WTC11 (cell line): ENCODE data around the gene RETREG3. TPM values are rescaled to one million over a fixed set of nuclear protein-coding genes. Genes with fewer than 3 reads are reported as not detected.

Source experiments
- ATAC-seq: fragments of 200-7000 bp; cut with Tn5 transposase; 2 replicates; pipeline ENCODE4 v1.10.0; 2021; ENCODE audit warnings: mild to moderate bottlenecking, moderate library complexity
- CTCF ChIA-PET: fragments of 300-600 bp; sonication (Branson Sonifier 250); formaldehyde crosslinking; loops from one replicate; lab custom pipeline; 2021; ENCODE audit warnings: antibody characterized with exemption; lab: Charles Lee
- POLR2A ChIA-PET: fragments of 350-600 bp; sonication (Branson Sonifier 250); formaldehyde crosslinking; loops from one replicate; lab custom pipeline; 2021; ENCODE audit warnings: antibody characterized with exemption; lab: Charles Lee
- DNase-seq: peaks from one replicate; pipeline ENCODE4 v3.0.0; 2021; ENCODE audit warnings: low spot score
- H3K27ac Mint-ChIP-seq: 2 replicates; pipeline ENCODE4 v1.8.0; 2021; ENCODE audit warnings: mixed read lengths
- H3K27me3 Mint-ChIP-seq: 2 replicates; pipeline ENCODE4 v1.8.0; 2021; ENCODE audit warnings: low read depth, mild to moderate bottlenecking, moderate library complexity, mixed read lengths
- H3K36me3 Mint-ChIP-seq: 2 replicates; pipeline ENCODE4 v1.8.0; 2021; ENCODE audit warnings: mixed read lengths
- H3K4me1 Mint-ChIP-seq: 2 replicates; pipeline ENCODE4 v1.8.0; 2022; ENCODE audit warnings: mixed read lengths
- H3K4me3 Mint-ChIP-seq: 2 replicates; pipeline ENCODE4 v1.8.0; 2021; ENCODE audit warnings: mild to moderate bottlenecking, moderate library complexity, mixed read lengths
- H3K9me3 Mint-ChIP-seq: 2 replicates; pipeline ENCODE4 v1.8.0; 2021; ENCODE audit warnings: mixed read lengths
- CREB1 ChIP-seq: sonication (generic); formaldehyde crosslinking; IDR thresholded peaks from 2 replicates; pipeline ENCODE4 v1.8.0; 2023; ENCODE audit warnings: mild to moderate bottlenecking, missing genetic modification reagents
- EMX1 ChIP-seq: fragments of 250-450 bp; sonication (Bioruptor Pico); IDR thresholded peaks from 2 replicates; pipeline ENCODE4 v1.8.0; 2021; ENCODE audit warnings: mild to moderate bottlenecking
- ETV6 ChIP-seq: sonication (generic); formaldehyde crosslinking; IDR thresholded peaks from 2 replicates; pipeline ENCODE4 v1.8.1; 2022; ENCODE audit warnings: mild to moderate bottlenecking, missing genetic modification reagents
- HMGA2 ChIP-seq: fragments of 250-450 bp; sonication (Bioruptor Pico); IDR thresholded peaks from 2 replicates; pipeline ENCODE4 v1.4.0; 2021; ENCODE audit warnings: mild to moderate bottlenecking, moderate library complexity
- JUN ChIP-seq: sonication (generic); formaldehyde crosslinking; IDR thresholded peaks from 2 replicates; pipeline ENCODE4 v1.8.0; 2023; ENCODE audit warnings: mild to moderate bottlenecking, missing genetic modification reagents
- TEAD1 ChIP-seq: sonication (generic); formaldehyde crosslinking; IDR thresholded peaks from 2 replicates; pipeline ENCODE4 v1.8.0; 2022; ENCODE audit warnings: mild to moderate bottlenecking, missing genetic modification reagents
- TEAD4 ChIP-seq: sonication (generic); formaldehyde crosslinking; IDR thresholded peaks from 2 replicates; pipeline ENCODE4 v1.8.0; 2022; ENCODE audit warnings: mild to moderate bottlenecking, missing genetic modification reagents
- ZNF396 ChIP-seq: fragments of 250-450 bp; sonication (Bioruptor Pico); IDR thresholded peaks from 2 replicates; pipeline ENCODE4 v1.8.0; 2021; ENCODE audit warnings: mild to moderate bottlenecking, moderate library complexity, borderline replicate concordance
- ZNF416 ChIP-seq: fragments of 250-450 bp; sonication (Bioruptor Pico); IDR thresholded peaks from 2 replicates; pipeline ENCODE4 v1.9.0; 2021; ENCODE audit warnings: mild to moderate bottlenecking, inconsistent platforms
- ZNF671 ChIP-seq: fragments of 250-450 bp; sonication (Bioruptor Pico); IDR thresholded peaks from 2 replicates; pipeline ENCODE4 v1.8.0; 2021; ENCODE audit warnings: mild to moderate bottlenecking
- total RNA-seq: library from RNA; stranded (reverse); gene quantifications from 3 replicates; pipeline ENCODE4 v1.2.3, GENCODE V29; 2021
- TF ChIP-seq, protein P1 (sequence below): sonication (generic); formaldehyde crosslinking; IDR thresholded peaks from 2 replicates; pipeline ENCODE4 v1.8.0; 2023; ENCODE audit warnings: mild to moderate bottlenecking, missing genetic modification reagents
- TF ChIP-seq, protein P2 (sequence below): fragments of 250-450 bp; sonication (Bioruptor Pico); conservative IDR thresholded peaks from 2 replicates; pipeline ENCODE4 v1.9.0; 2021; ENCODE audit warnings: mild to moderate bottlenecking
- TF ChIP-seq, protein P3 (sequence below): fragments of 250-450 bp; sonication (Bioruptor Pico); IDR thresholded peaks from 2 replicates; pipeline ENCODE4 v1.9.0; 2021; ENCODE audit warnings: mild to moderate bottlenecking
- TF ChIP-seq, protein P4 (sequence below): sonication (generic); formaldehyde crosslinking; IDR thresholded peaks from 2 replicates; pipeline ENCODE4 v1.8.0; 2022; ENCODE audit warnings: mild to moderate bottlenecking, missing genetic modification reagents
- TF ChIP-seq, protein P5 (sequence below): sonication (generic); formaldehyde crosslinking; IDR thresholded peaks from 2 replicates; pipeline ENCODE4 v1.8.0; 2022; ENCODE audit warnings: mild to moderate bottlenecking, missing genetic modification reagents
- TF ChIP-seq, protein P6 (sequence below): sonication (generic); formaldehyde crosslinking; IDR thresholded peaks from 2 replicates; pipeline ENCODE4 v1.8.1; 2022; ENCODE audit warnings: mild to moderate bottlenecking, missing genetic modification reagents, moderate library complexity, borderline replicate concordance
- TF ChIP-seq, protein P7 (sequence below): fragments of 200-600 bp; IDR thresholded peaks from 2 replicates; pipeline ENCODE4 v1.8.0; 2022; ENCODE audit warnings: antibody characterized with exemption
- TF ChIP-seq, protein P8 (sequence below): sonication (generic); formaldehyde crosslinking; conservative IDR thresholded peaks from 2 replicates; pipeline ENCODE4 v1.8.1; 2023; ENCODE audit warnings: mild to moderate bottlenecking, low read depth, missing genetic modification reagents, moderate library complexity

RETREG3 gene
- total RNA-seq, 1 experiment from 2014 or later = 40.4 TPM

DNA sequence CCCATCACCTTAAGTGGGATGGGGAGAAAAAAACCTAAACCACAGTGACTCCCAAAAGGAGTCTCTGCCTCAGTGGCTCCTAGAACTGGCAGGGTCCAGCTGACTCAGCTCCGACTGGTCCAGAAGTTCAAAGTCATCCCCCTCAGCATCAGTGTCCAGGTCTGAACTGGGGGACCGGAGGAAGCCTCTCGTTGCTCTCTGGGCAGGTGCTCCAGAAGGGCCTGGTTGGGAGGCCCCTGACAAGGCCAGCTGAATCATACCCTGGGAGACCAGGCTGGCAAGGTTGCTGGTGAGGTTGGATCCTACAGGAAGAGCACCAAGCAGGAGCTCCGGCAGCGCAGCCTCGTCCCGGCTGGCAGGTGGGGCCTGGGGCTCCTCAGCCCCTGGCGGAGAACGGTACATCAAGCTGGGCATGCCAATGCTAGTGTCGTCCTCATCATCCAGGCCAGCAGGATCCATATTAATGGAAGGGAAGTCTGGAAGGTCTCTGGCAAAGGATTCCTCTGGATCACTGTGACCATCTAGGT is 27.4 kb downstream of the RETREG3 start (continued):
- TF ChIP-seq HMGA2 (CRISPR knock-in tag) = no peak
- TF ChIP-seq, protein P1, sequence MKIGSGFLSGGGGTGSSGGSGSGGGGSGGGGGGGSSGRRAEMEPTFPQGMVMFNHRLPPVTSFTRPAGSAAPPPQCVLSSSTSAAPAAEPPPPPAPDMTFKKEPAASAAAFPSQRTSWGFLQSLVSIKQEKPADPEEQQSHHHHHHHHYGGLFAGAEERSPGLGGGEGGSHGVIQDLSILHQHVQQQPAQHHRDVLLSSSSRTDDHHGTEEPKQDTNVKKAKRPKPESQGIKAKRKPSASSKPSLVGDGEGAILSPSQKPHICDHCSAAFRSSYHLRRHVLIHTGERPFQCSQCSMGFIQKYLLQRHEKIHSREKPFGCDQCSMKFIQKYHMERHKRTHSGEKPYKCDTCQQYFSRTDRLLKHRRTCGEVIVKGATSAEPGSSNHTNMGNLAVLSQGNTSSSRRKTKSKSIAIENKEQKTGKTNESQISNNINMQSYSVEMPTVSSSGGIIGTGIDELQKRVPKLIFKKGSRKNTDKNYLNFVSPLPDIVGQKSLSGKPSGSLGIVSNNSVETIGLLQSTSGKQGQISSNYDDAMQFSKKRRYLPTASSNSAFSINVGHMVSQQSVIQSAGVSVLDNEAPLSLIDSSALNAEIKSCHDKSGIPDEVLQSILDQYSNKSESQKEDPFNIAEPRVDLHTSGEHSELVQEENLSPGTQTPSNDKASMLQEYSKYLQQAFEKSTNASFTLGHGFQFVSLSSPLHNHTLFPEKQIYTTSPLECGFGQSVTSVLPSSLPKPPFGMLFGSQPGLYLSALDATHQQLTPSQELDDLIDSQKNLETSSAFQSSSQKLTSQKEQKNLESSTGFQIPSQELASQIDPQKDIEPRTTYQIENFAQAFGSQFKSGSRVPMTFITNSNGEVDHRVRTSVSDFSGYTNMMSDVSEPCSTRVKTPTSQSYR (CRISPR knock-in tag) = no peak
- TF ChIP-seq, protein P2, sequence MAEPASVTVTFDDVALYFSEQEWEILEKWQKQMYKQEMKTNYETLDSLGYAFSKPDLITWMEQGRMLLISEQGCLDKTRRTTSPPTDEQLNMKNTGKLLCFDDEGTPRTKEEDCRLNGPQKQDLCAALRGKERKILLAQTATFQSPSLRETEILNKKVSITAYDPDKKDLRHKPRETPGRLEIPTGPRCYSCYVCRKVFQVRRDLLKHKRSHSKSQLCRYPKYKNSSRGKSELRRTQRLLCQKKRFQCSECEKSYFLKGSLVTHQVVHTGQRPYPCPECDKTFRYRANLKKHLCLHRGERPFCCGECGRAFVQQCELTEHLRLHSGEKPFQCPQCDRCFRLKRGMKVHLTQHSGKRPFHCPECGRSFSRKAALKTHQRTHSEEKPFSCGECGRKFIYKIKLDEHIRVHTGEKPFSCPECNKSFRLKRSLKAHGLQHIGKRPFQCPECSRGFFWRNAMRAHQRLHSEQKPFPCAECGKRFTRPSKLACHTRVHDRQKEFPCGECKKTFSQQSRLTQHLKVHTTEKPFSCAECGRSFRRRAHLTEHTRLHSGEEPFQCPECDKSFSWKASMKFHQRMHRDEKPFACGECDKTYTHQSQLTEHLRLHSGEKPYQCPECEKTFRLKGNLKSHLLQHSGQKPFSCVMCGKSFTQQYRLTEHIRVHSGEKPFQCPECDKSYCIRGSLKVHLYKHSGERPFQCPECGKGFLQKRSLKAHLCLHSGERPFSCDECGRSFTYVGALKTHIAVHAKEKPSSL (CRISPR knock-in tag) = no peak

DNA sequence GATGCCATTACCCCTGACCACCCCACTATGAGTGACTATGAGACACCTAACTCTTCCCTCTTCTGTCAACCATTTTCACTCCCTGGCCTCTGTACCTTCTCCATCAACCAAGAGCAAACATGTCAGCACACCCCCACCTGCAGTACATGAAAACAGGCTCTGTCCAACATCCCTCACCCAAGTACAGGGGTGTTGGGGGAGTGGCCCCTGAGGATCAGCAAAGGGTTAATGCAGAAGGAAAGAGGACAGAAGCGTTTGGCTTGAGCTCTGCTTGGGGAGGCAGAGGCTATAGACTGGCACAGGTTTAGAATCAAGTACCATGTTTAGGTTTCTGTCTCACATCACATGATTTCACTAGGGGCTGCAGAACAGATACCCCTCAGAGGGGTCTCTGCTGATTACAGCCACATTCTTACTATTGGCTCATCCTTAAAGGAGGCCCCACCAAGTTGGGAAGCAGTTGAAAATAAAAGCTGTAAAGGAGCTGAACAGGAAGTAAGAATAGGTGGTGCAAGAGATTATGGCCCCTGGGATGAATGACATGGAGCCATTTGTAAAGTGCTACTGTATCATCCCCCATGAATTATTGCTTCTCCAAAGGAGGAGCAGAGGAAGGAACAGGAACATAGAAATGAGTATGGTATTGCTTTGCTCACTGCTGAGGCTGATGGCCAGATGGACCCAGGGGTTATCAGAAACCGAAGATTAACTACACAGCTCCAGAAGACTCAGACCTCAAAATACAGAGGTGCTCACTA is 29.2 kb downstream of the RETREG3 start:
- ChIA-PET CTCF (interaction anchor here (1.0 to 3.3 kb wide), 4 partner anchors 10 to 183 kb away, joined by 3 to 55 read pairs (median 5); partner anchors contain the start of genes RETREG3 and TUBG1), POLR2A (no interaction called here)
- H3K4me3 Mint-ChIP-seq = no peak overlapping the region
- TF ChIP-seq, protein P3, sequence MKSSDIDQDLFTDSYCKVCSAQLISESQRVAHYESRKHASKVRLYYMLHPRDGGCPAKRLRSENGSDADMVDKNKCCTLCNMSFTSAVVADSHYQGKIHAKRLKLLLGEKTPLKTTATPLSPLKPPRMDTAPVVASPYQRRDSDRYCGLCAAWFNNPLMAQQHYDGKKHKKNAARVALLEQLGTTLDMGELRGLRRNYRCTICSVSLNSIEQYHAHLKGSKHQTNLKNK (CRISPR knock-in tag) = no peak
- TF ChIP-seq JUN (CRISPR knock-in tag) (no peak), EMX1 (CRISPR knock-in tag) (no peak), ETV6 (CRISPR knock-in tag) (no peak), ZNF671 (no peak), ZNF396 (CRISPR knock-in tag) (no peak), HMGA2 (CRISPR knock-in tag) (no peak), TEAD4 (CRISPR knock-in tag) (no peak), TEAD1 (CRISPR knock-in tag) (no peak), ZNF416 (CRISPR knock-in tag) (no peak), CREB1 (CRISPR knock-in tag) (no peak)
- TF ChIP-seq, protein P4, sequence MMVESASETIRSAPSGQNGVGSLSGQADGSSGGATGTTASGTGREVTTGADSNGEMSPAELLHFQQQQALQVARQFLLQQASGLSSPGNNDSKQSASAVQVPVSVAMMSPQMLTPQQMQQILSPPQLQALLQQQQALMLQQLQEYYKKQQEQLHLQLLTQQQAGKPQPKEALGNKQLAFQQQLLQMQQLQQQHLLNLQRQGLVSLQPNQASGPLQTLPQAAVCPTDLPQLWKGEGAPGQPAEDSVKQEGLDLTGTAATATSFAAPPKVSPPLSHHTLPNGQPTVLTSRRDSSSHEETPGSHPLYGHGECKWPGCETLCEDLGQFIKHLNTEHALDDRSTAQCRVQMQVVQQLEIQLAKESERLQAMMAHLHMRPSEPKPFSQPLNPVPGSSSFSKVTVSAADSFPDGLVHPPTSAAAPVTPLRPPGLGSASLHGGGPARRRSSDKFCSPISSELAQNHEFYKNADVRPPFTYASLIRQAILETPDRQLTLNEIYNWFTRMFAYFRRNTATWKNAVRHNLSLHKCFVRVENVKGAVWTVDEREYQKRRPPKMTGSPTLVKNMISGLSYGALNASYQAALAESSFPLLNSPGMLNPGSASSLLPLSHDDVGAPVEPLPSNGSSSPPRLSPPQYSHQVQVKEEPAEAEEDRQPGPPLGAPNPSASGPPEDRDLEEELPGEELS (CRISPR knock-in tag) = no peak
- TF ChIP-seq, protein P5, sequence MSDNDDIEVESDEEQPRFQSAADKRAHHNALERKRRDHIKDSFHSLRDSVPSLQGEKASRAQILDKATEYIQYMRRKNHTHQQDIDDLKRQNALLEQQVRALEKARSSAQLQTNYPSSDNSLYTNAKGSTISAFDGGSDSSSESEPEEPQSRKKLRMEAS (CRISPR knock-in tag) = no peak
- TF ChIP-seq, protein P6, sequence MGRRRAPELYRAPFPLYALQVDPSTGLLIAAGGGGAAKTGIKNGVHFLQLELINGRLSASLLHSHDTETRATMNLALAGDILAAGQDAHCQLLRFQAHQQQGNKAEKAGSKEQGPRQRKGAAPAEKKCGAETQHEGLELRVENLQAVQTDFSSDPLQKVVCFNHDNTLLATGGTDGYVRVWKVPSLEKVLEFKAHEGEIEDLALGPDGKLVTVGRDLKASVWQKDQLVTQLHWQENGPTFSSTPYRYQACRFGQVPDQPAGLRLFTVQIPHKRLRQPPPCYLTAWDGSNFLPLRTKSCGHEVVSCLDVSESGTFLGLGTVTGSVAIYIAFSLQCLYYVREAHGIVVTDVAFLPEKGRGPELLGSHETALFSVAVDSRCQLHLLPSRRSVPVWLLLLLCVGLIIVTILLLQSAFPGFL (CRISPR knock-in tag) = no peak
- TF ChIP-seq, protein P7, sequence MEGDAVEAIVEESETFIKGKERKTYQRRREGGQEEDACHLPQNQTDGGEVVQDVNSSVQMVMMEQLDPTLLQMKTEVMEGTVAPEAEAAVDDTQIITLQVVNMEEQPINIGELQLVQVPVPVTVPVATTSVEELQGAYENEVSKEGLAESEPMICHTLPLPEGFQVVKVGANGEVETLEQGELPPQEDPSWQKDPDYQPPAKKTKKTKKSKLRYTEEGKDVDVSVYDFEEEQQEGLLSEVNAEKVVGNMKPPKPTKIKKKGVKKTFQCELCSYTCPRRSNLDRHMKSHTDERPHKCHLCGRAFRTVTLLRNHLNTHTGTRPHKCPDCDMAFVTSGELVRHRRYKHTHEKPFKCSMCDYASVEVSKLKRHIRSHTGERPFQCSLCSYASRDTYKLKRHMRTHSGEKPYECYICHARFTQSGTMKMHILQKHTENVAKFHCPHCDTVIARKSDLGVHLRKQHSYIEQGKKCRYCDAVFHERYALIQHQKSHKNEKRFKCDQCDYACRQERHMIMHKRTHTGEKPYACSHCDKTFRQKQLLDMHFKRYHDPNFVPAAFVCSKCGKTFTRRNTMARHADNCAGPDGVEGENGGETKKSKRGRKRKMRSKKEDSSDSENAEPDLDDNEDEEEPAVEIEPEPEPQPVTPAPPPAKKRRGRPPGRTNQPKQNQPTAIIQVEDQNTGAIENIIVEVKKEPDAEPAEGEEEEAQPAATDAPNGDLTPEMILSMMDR = no peak
- TF ChIP-seq, protein P1 (CRISPR knock-in tag) = no peak
- TF ChIP-seq, protein P8, sequence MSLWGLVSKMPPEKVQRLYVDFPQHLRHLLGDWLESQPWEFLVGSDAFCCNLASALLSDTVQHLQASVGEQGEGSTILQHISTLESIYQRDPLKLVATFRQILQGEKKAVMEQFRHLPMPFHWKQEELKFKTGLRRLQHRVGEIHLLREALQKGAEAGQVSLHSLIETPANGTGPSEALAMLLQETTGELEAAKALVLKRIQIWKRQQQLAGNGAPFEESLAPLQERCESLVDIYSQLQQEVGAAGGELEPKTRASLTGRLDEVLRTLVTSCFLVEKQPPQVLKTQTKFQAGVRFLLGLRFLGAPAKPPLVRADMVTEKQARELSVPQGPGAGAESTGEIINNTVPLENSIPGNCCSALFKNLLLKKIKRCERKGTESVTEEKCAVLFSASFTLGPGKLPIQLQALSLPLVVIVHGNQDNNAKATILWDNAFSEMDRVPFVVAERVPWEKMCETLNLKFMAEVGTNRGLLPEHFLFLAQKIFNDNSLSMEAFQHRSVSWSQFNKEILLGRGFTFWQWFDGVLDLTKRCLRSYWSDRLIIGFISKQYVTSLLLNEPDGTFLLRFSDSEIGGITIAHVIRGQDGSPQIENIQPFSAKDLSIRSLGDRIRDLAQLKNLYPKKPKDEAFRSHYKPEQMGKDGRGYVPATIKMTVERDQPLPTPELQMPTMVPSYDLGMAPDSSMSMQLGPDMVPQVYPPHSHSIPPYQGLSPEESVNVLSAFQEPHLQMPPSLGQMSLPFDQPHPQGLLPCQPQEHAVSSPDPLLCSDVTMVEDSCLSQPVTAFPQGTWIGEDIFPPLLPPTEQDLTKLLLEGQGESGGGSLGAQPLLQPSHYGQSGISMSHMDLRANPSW (CRISPR knock-in tag) = no peak

More for the DNA sequence above, 29.2 kb downstream of the RETREG3 start:
- Mint-ChIP-seq H3K9me3 (no peaks in the 10 kb centered on the region), H3K4me1 (peaks cover 20% of the 10 kb centered on the region), H3K27me3 (no peaks in the 10 kb centered on the region), H3K27ac (peak overlapping the region; percentile 32), H3K36me3 (peaks cover 32% of the 10 kb centered on the region)
- no peak for DNase-seq
- ATAC-seq = no peak
